OCI-LY1 (cell line): ENCODE measurements around the gene GALNT10.

Source experiments
- CTCF ChIP-seq: fragments of 200-600 bp; sonication (generic), shearing (Covaris generic); IDR thresholded peaks from 2 replicates; pipeline ENCODE4 v1.5.1; 2017; ENCODE audit warnings: mild to moderate bottlenecking, antibody characterized with exemption, low read length, moderate library complexity, mixed read lengths
- EZH2 ChIP-seq: fragments of 200-600 bp; sonication (generic), shearing (Covaris generic); IDR thresholded peaks from 2 replicates; pipeline ENCODE4 v1.8.0; 2017; ENCODE audit warnings: borderline replicate concordance, mixed run types, mild to moderate bottlenecking, antibody characterized with exemption, low read length, moderate library complexity, mixed read lengths

GRCh38 chr5:154273028-154273617 lies 82.6 kb downstream of the GALNT10 start:
- TF ChIP-seq CTCF (no peak), EZH2 (no peak)
